BLaER1 (cell line): Measurements from ENCODE around the gene VAMP5.
"Not testable (repeated sequence)": the region's sequence is repeated elsewhere in the genome, so short reads cannot be mapped to it uniquely, and the experiment has no call there.

Experiments used
- H3K27ac ChIP-seq: shearing (Covaris generic); formaldehyde crosslinking; 2 replicates; pipeline ENCODE4 v1.8.1; 2022
- H3K27me3 ChIP-seq: shearing (Covaris generic); formaldehyde crosslinking; 2 replicates; pipeline ENCODE4 v1.8.1; 2022
- H3K36me3 ChIP-seq: shearing (Covaris generic); formaldehyde crosslinking; 2 replicates; pipeline ENCODE4 v1.8.1; 2022
- H3K4me1 ChIP-seq: shearing (Covaris generic); formaldehyde crosslinking; 2 replicates; pipeline ENCODE4 v1.8.1; 2022
- H3K4me2 ChIP-seq: shearing (Covaris generic); formaldehyde crosslinking; 2 replicates; pipeline ENCODE4 v1.8.1; 2022
- H3K4me3 ChIP-seq: shearing (Covaris generic); formaldehyde crosslinking; 2 replicates; pipeline ENCODE4 v1.8.1; 2022
- H3K9ac ChIP-seq: shearing (Covaris generic); formaldehyde crosslinking; 2 replicates; pipeline ENCODE4 v1.8.1; 2022
- H3K9me3 ChIP-seq: shearing (Covaris generic); formaldehyde crosslinking; 2 replicates; pipeline ENCODE4 v1.8.1; 2022
- H4K20me1 ChIP-seq: shearing (Covaris generic); formaldehyde crosslinking; 2 replicates; pipeline ENCODE4 v1.8.1; 2022
- Cebpa-rat ChIP-seq: shearing (Covaris generic); IDR thresholded peaks from 2 replicates; pipeline ENCODE4 v1.8.1; 2022

VAMP5 gene

GRCh38 chr2:85598594-85599340 is 14.5 kb downstream of the VAMP5 start:
- H3K27me3 ChIP-seq: no peaks in the 10 kb centered on the region
- peaks cover 45% of the 10 kb centered on the region for H3K4me1 ChIP-seq
- H3K27ac ChIP-seq: no peak overlapping the region
- no peak overlapping the region for H3K4me2 ChIP-seq
- no peaks in the 10 kb centered on the region for H3K9me3 ChIP-seq
- no peak overlapping the region for H3K4me3 ChIP-seq
- peaks cover 44% of the 10 kb centered on the region for H3K36me3 ChIP-seq
- no peak for TF ChIP-seq Cebpa-rat
- no peak overlapping the region for H3K9ac ChIP-seq
- peaks cover 32% of the 10 kb centered on the region; the same call in 1 of the 2 replicates for H4K20me1 ChIP-seq

- peak overlapping the region; percentile 15; the same call in 1 of the 2 replicates for H3K9ac ChIP-seq
- no peaks in the 10 kb centered on the region for H3K27me3 ChIP-seq
- H3K27ac ChIP-seq: no peak overlapping the region
- no peak overlapping the region for H3K4me2 ChIP-seq
- H3K4me3 ChIP-seq: no peak overlapping the region
- peaks cover 44% of the 10 kb centered on the region for H3K36me3 ChIP-seq
- no peaks in the 10 kb centered on the region for H3K9me3 ChIP-seq
- peaks cover 45% of the 10 kb centered on the region for H3K4me1 ChIP-seq
- H4K20me1 ChIP-seq: peaks cover 40% of the 10 kb centered on the region; the same call in 1 of the 2 replicates
- TF ChIP-seq Cebpa-rat: no peak
Measured at GRCh38 chr2:85599468-85600234, 15.4 kb downstream of the VAMP5 start.

- no peak for TF ChIP-seq Cebpa-rat
- no peaks in the 10 kb centered on the region for H3K9me3 ChIP-seq
- no peak overlapping the region for H3K27ac ChIP-seq
- H3K4me2 ChIP-seq: no peak overlapping the region
- no peaks in the 10 kb centered on the region for H3K27me3 ChIP-seq
- peaks cover 45% of the 10 kb centered on the region; the same call in 1 of the 2 replicates for H4K20me1 ChIP-seq
- H3K36me3 ChIP-seq: peaks cover 44% of the 10 kb centered on the region
- H3K4me3 ChIP-seq: no peak overlapping the region
- no peak overlapping the region for H3K9ac ChIP-seq
- H3K4me1 ChIP-seq: peaks cover 44% of the 10 kb centered on the region
Measured at GRCh38 chr2:85600235-85600575, 16.0 kb downstream of the VAMP5 start.

- no peak for TF ChIP-seq Cebpa-rat
- Histone ChIP-seq H3K9ac (0 out of 2 replicates have a peak overlapping the region, but pooled peaks have one; percentile 82), H3K4me1 (peaks cover 42% of the 10 kb centered on the region), H3K27ac (no peak overlapping the region), H4K20me1 (peaks cover 50% of the 10 kb centered on the region; the same call in 1 of the 2 replicates), H3K4me2 (peak overlapping the region; percentile 97), H3K36me3 (peaks cover 44% of the 10 kb centered on the region), H3K9me3 (no peaks in the 10 kb centered on the region), H3K27me3 (no peaks in the 10 kb centered on the region), H3K4me3 (peak overlapping the region; percentile 81)
Measured at GRCh38 chr2:85600951-85601770, 16.9 kb downstream of the VAMP5 start.

GRCh38 chr2:85601771-85602475 is 17.7 kb downstream of the VAMP5 start:
- peak overlapping the region; percentile 97 for H3K4me2 ChIP-seq
- H4K20me1 ChIP-seq: peaks cover 48% of the 10 kb centered on the region; the same call in 1 of the 2 replicates
- H3K9me3 ChIP-seq: no peaks in the 10 kb centered on the region
- TF ChIP-seq Cebpa-rat: no peak
- peak overlapping the region; percentile 71 for H3K27ac ChIP-seq
- H3K9ac ChIP-seq: peak overlapping the region; percentile 82; the same call in 1 of the 2 replicates
- peaks cover 47% of the 10 kb centered on the region for H3K36me3 ChIP-seq
- H3K27me3 ChIP-seq: no peaks in the 10 kb centered on the region
- H3K4me1 ChIP-seq: peaks cover 34% of the 10 kb centered on the region
- H3K4me3 ChIP-seq: peak overlapping the region; percentile 81

GRCh38 chr2:85602476-85603234 is 18.4 kb downstream of the VAMP5 start, which contains the start of gene TMEM150A:
TMEM150A (minus strand) TSS chr2:85602698; CDS start chr2:85601948, 750 bp downstream.
- Histone ChIP-seq H3K4me3 (peak within 1 kb of the TSS; percentile 81), H3K4me2 (peak within 1 kb of the TSS; percentile 97), H3K9me3 (no peaks in the 10 kb centered on the region), H3K27me3 (no peaks in the 10 kb centered on the region), H3K36me3 (peaks cover 47% of the 10 kb centered on the region), H3K9ac (peak within 1 kb of the TSS; percentile 82), H3K27ac (peak within 1 kb of the TSS; percentile 71), H4K20me1 (peaks cover 49% of the 10 kb centered on the region), H3K4me1 (peaks cover 27% of the 10 kb centered on the region)
- TF ChIP-seq Cebpa-rat: no peak

- not testable (repeated sequence) for H3K4me3 ChIP-seq, H3K9me3 ChIP-seq, H3K27ac ChIP-seq, H3K9ac ChIP-seq, H3K27me3 ChIP-seq
- Histone ChIP-seq H3K4me1 (peaks cover 27% of the 10 kb centered on the region), H4K20me1 (peaks cover 62% of the 10 kb centered on the region), H3K36me3 (peaks cover 48% of the 10 kb centered on the region), H3K4me2 (peak overlapping the region; percentile 97)
Measured at GRCh38 chr2:85604133-85604444, 19.9 kb downstream of the VAMP5 start.

GRCh38 chr2:85604568-85605339 is 20.5 kb downstream of the VAMP5 start:
- H3K27ac ChIP-seq: no peak overlapping the region

More at GRCh38 chr2:85604568-85605339, 20.5 kb downstream of the VAMP5 start:
- H3K9ac ChIP-seq: no peak overlapping the region
- peaks cover 68% of the 10 kb centered on the region for H4K20me1 ChIP-seq
- no peak overlapping the region for H3K4me2 ChIP-seq
- TF ChIP-seq Cebpa-rat: no peak
- H3K36me3 ChIP-seq: peaks cover 48% of the 10 kb centered on the region
- H3K4me3 ChIP-seq: no peak overlapping the region
- H3K4me1 ChIP-seq: peaks cover 27% of the 10 kb centered on the region
- H3K27me3 ChIP-seq: no peaks in the 10 kb centered on the region
- no peaks in the 10 kb centered on the region for H3K9me3 ChIP-seq
